PC-3 (cell line): ENCODE results near the gene TMSB4X. TPM values are rescaled to one million over a fixed set of nuclear protein-coding genes. Genes with fewer than 3 reads are reported as not detected.

Source experiments
- ATAC-seq: fragments of 200-7000 bp; cut with Tn5 transposase; 2 replicates; pipeline ENCODE4 v1.9.1; 2020; ENCODE audit warnings: mild to moderate bottlenecking, moderate library complexity
- BruUV-seq: library from RNA; stranded (reverse); fragments of 400-500 nt; replicated peaks from 2 replicates; lab custom pipeline; 2021; lab: Mats Ljungman, UMichigan
- CTCF ChIA-PET: fragments of 300-600 bp; sonication (Branson Sonifier 250); formaldehyde crosslinking; loops from one replicate; lab custom pipeline; 2022; ENCODE audit warnings: antibody characterized with exemption; lab: Charles Lee
- POLR2A ChIA-PET: fragments of 300-600 bp; sonication (Branson Sonifier 250); formaldehyde crosslinking; loops from one replicate; lab custom pipeline; 2022; ENCODE audit warnings: antibody characterized with exemption; ENCODE audit not compliant: unreplicated experiment; lab: Charles Lee
- DNase-seq: peaks from one replicate; pipeline ENCODE4 v3.0.0-alpha.2; 2015
- H2AFZ ChIP-seq: fragments of 300-600 bp; sonication (generic); 2 replicates; pipeline ENCODE4 v1.6.0; 2016; ENCODE audit warnings: antibody characterized with exemption, low read length
- H3F3A ChIP-seq: fragments of 300-600 bp; sonication (generic); one replicate; pipeline ENCODE4 v1.6.0; 2017; ENCODE audit warnings: antibody characterized with exemption, low read length, control low read depth, mild to moderate bottlenecking; ENCODE audit not compliant: unreplicated experiment
- H3K27ac ChIP-seq: fragments of 300-600 bp; sonication (generic); 2 replicates; pipeline ENCODE4 v1.5.1; 2016; ENCODE audit warnings: mild to moderate bottlenecking, low read length
- H3K27me3 ChIP-seq: fragments of 300-600 bp; sonication (generic); 2 replicates; pipeline ENCODE4 v1.6.1; 2016; ENCODE audit warnings: low read length, mixed read lengths
- H3K36me3 ChIP-seq: fragments of 300-600 bp; sonication (generic); 2 replicates; pipeline ENCODE4 v1.6.1; 2016; ENCODE audit warnings: low read depth, mixed run types, low read length, mixed read lengths
- H3K4me1 ChIP-seq: fragments of 300-600 bp; sonication (generic); 2 replicates; pipeline ENCODE4 v1.5.1; 2016; ENCODE audit warnings: low read length; ENCODE audit not compliant: insufficient read depth
- H3K4me2 ChIP-seq: fragments of 300-600 bp; sonication (generic); 2 replicates; pipeline ENCODE4 v1.6.0; 2016; ENCODE audit warnings: low read length
- H3K4me3 ChIP-seq: fragments of 300-600 bp; sonication (generic); 2 replicates; pipeline ENCODE4 v1.5.1; 2016; ENCODE audit warnings: mild to moderate bottlenecking, low read length, mixed read lengths
- H3K79me2 ChIP-seq: fragments of 300-600 bp; sonication (generic); 2 replicates; pipeline ENCODE4 v1.6.1; 2017; ENCODE audit warnings: low read length, mixed read lengths
- H3K9ac ChIP-seq: fragments of 300-600 bp; sonication (generic); 2 replicates; pipeline ENCODE4 v1.6.0; 2016; ENCODE audit warnings: mild to moderate bottlenecking, low read length
- H3K9me2 ChIP-seq: fragments of 300-600 bp; sonication (generic); replicated peaks from 2 replicates; pipeline ENCODE4 v1.6.1; 2016; ENCODE audit warnings: mixed run types, low read length, mixed read lengths
- H3K9me3 ChIP-seq: fragments of 300-600 bp; sonication (generic); 2 replicates; pipeline ENCODE4 v1.6.1; 2016; ENCODE audit warnings: low read length, mixed read lengths
- H4K20me1 ChIP-seq: fragments of 300-600 bp; sonication (generic); 2 replicates; pipeline ENCODE4 v1.6.1; 2016; ENCODE audit warnings: low read length, mixed read lengths
- EZH2 ChIP-seq: fragments of 300-600 bp; sonication (generic); IDR thresholded peaks from one replicate; pipeline ENCODE4 v1.6.1; 2017; ENCODE audit warnings: antibody characterized with exemption, mild to moderate bottlenecking, low read length; ENCODE audit not compliant: unreplicated experiment
- EZH2phosphoT487 ChIP-seq: fragments of 300-600 bp; sonication (generic); IDR thresholded peaks from 2 replicates; pipeline ENCODE4 v1.6.1; 2018; ENCODE audit warnings: mild to moderate bottlenecking, antibody characterized with exemption, low read length, borderline replicate concordance
- intact Hi-C: fragments of 100-400 bp; cut with micrococcal nuclease; formaldehyde crosslinking; loops from 2 replicates; pipeline ENCODE4 v1.9.0; 2023
- total RNA-seq: library from RNA; depleted of rRNA; stranded (reverse); fragments of >200 nt; gene quantifications from 2 replicates; pipeline ENCODE4 v1.2.3, GENCODE V29; 2014
- TF ChIP-seq, protein P1 (sequence below): fragments of 300-600 bp; sonication (generic); conservative IDR thresholded peaks from 2 replicates; pipeline ENCODE4 v1.5.1; 2017; ENCODE audit warnings: antibody characterized with exemption, low read depth, mild to moderate bottlenecking, low read length

The TMSB4X gene
- total RNA-seq, 1 experiment from 2014 or later: 2,159 TPM

DNA sequence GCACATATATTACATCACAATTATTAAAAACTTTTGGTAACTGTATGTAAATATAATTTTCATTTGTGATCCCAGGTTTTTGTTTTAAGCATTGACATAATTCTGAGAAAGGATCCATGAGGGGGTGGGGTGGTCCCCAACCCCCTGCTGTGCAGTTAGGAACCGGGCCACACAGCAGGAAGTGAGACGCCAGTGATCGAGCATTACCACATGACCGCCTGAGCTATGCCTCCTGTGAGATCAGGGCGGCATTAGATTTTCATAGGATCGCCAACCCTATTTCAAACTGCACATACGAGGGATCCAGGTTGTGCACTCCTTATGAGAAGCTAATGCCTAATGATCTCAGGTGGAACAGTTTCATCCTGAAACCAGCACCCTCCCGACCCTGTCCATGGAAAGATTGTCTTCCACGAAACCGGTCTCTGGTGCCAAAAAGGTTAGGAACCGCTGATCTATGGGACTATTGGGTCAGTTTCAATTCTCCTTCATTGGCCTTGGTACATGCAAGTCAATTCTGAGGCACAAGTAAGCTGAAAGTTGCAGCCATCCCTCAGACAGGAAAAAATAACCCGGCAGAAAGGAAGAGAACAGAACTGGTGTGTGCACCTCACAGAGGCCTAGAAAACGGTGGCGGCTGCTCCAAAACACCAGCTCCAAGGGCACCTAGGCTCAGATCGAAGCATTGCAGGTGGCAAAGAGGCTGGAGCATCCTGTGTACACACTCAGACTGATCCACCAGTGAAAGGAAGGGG lies 7.0 kb upstream of the TMSB4X start:
- CTCF ChIA-PET: no interaction called here
- Histone ChIP-seq H3K4me3 (no peak overlapping the region), H2AFZ (no peak overlapping the region), H3K36me3 (no peaks in the 10 kb centered on the region), H3K79me2 (no peaks in the 10 kb centered on the region), H3K27me3 (no peaks in the 10 kb centered on the region), H3K4me1 (peaks cover 7% of the 10 kb centered on the region; the same call in 1 of the 2 replicates), H3F3A (no peaks in the 10 kb centered on the region), H3K27ac (no peak overlapping the region), H4K20me1 (no peaks in the 10 kb centered on the region), H3K9me2 (no peaks in the 10 kb centered on the region), H3K9ac (no peak overlapping the region), H3K9me3 (no peaks in the 10 kb centered on the region), H3K4me2 (no peak overlapping the region)
- intact Hi-C loops: no loop called here
- TF ChIP-seq EZH2: no peak
- TF ChIP-seq, protein P1, sequence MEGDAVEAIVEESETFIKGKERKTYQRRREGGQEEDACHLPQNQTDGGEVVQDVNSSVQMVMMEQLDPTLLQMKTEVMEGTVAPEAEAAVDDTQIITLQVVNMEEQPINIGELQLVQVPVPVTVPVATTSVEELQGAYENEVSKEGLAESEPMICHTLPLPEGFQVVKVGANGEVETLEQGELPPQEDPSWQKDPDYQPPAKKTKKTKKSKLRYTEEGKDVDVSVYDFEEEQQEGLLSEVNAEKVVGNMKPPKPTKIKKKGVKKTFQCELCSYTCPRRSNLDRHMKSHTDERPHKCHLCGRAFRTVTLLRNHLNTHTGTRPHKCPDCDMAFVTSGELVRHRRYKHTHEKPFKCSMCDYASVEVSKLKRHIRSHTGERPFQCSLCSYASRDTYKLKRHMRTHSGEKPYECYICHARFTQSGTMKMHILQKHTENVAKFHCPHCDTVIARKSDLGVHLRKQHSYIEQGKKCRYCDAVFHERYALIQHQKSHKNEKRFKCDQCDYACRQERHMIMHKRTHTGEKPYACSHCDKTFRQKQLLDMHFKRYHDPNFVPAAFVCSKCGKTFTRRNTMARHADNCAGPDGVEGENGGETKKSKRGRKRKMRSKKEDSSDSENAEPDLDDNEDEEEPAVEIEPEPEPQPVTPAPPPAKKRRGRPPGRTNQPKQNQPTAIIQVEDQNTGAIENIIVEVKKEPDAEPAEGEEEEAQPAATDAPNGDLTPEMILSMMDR: no peak
- TF ChIP-seq EZH2phosphoT487: no peak
- no TSS peak for BruUV-seq
- POLR2A ChIA-PET: no interaction called here
- DNase-seq (no peak), ATAC-seq (no peak)

DNA sequence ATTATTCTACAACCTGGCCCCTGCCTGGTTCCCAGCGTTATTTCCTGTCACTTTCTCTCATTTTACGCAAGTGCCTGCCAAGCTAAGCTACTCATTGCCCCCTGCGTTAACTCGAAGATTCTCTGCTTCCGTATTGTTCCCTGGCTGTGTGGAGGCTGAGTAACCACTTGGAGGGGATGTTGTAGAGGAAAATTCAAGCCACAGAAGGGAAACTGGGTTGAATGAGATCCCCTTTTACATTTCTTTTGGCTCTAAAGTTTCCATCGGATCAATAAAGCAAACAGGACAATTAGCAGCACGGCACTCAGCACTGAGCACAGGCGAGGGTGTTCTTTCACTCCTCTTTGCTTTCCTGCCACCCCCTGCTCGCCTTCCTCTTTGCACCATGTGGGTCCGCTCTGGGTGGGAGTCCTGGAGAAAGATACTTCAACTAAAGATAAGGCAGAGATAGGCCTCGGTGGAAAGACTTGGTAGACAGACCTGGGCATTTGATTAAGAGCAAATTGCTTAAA lies 4.2 kb upstream of the TMSB4X start:
- ATAC-seq (no peak), DNase-seq (peak; percentile 39)
- Histone ChIP-seq H3K4me1 (peaks cover 12% of the 10 kb centered on the region; the same call in 1 of the 2 replicates), H4K20me1 (peaks cover 7% of the 10 kb centered on the region), H2AFZ (peak overlapping the region; percentile 32; the same call in 1 of the 2 replicates), H3F3A (no peaks in the 10 kb centered on the region), H3K27ac (no peak overlapping the region), H3K79me2 (peaks cover 13% of the 10 kb centered on the region), H3K4me3 (no peak overlapping the region), H3K9ac (peak overlapping the region; percentile 25; the same call in 1 of the 2 replicates), H3K9me3 (no peaks in the 10 kb centered on the region), H3K9me2 (no peaks in the 10 kb centered on the region), H3K27me3 (no peaks in the 10 kb centered on the region), H3K4me2 (no peak overlapping the region), H3K36me3 (peaks cover 4% of the 10 kb centered on the region)
- intact Hi-C loops: loop anchor here (1.0 to 10.0 kb wide), 3 partner anchors 427 to 684 kb away; partner anchors contain the start of gene TCEANC
- TF ChIP-seq, protein P1: peak; percentile 46; the same call in 1 of the 2 replicates
- TF ChIP-seq EZH2phosphoT487: no peak
- BruUV-seq: no TSS peak
- ChIA-PET CTCF (no interaction called here), POLR2A (no interaction called here)
